Activated T-helper 1 cell treated with anti-CD3 and anti-CD28 coated beads, Interleukin-12 subunit alpha, Interleukin-12 subunit beta, Interleukin-2, Interleukin-4 antibody, amounts not matched to agents 30 ng/mL and 10 ng/mL and 1 ng/mL, durations not matched to agents 14 hours and 24 hours and 36 hours (primary cell): ENCODE measurements around the gene VSTM1. TPM values are rescaled to one million over a fixed set of nuclear protein-coding genes. Genes with fewer than 3 reads are reported as not detected.
"Not testable (repeated sequence)": the region's sequence is repeated elsewhere in the genome, so short reads cannot be mapped to it uniquely, and the experiment has no call there.

Source experiments
- DNase-seq: peaks from one replicate; pipeline ENCODE4 v3.0.0; 2021; ENCODE audit warnings: low spot score
- H3K27ac Mint-ChIP-seq: one replicate; pipeline ENCODE4 v1.8.0; 2021; ENCODE audit warnings: mild to moderate bottlenecking, mixed read lengths
- H3K27me3 Mint-ChIP-seq: one replicate; pipeline ENCODE4 v1.8.0; 2022; ENCODE audit warnings: mild to moderate bottlenecking, moderate library complexity, mixed read lengths; ENCODE audit not compliant: insufficient read depth
- H3K36me3 Mint-ChIP-seq: one replicate; pipeline ENCODE4 v1.8.0; 2021; ENCODE audit warnings: low read depth, mixed read lengths
- H3K4me1 Mint-ChIP-seq: one replicate; pipeline ENCODE4 v1.8.0; 2021; ENCODE audit warnings: low read depth, mixed read lengths
- H3K4me3 Mint-ChIP-seq: one replicate; pipeline ENCODE4 v1.8.0; 2021; ENCODE audit warnings: mild to moderate bottlenecking, moderate library complexity, mixed read lengths
- H3K9me3 Mint-ChIP-seq: one replicate; pipeline ENCODE4 v1.8.0; 2021; ENCODE audit warnings: mixed read lengths
- intact Hi-C: fragments of 100-400 bp; cut with micrococcal nuclease; formaldehyde crosslinking; loops from one replicate; pipeline ENCODE4 v1.15.1; 2024
- total RNA-seq: library from RNA; stranded (reverse); gene quantifications from 2 replicates; pipeline ENCODE4 v1.2.3, GENCODE V29; 2022

The VSTM1 gene
- total RNA-seq, result not detected in 2 replicates

- Mint-ChIP-seq H3K27me3 (peaks cover 5% of the 10 kb centered on the region), H3K36me3 (no peaks in the 10 kb centered on the region), H3K27ac (no peak within 1 kb of the TSS), H3K4me1 (no peaks in the 10 kb centered on the region), H3K9me3 (no peaks in the 10 kb centered on the region), H3K4me3 (no peak within 1 kb of the TSS)
- intact Hi-C loops, result no loop called here
- DNase-seq, result no peak
Observed at GRCh38 chr19:54063350-54064116, at the start of gene VSTM1. TSS of gene VSTM1 (minus strand) at chr19:54063897. CDS start at chr19:54063777, 120 bp downstream.

- no peak for DNase-seq
- no peaks in the 10 kb centered on the region for H3K27me3 Mint-ChIP-seq
- peaks cover 27% of the 10 kb centered on the region for H3K36me3 Mint-ChIP-seq
- H3K4me1 Mint-ChIP-seq, result peaks cover 11% of the 10 kb centered on the region
- no peaks in the 10 kb centered on the region for H3K9me3 Mint-ChIP-seq
- no peak overlapping the region for H3K27ac Mint-ChIP-seq
- no peak overlapping the region for H3K4me3 Mint-ChIP-seq
- intact Hi-C loops, result no loop called here
Observed at GRCh38 chr19:54109651-54110050, 46.0 kb upstream of the VSTM1 start.

GRCh38 chr19:54108496-54108895 lies 44.8 kb upstream of the VSTM1 start:
- H3K4me3 Mint-ChIP-seq, result no peak overlapping the region
- H3K27me3 Mint-ChIP-seq, result no peaks in the 10 kb centered on the region
- peaks cover 1% of the 10 kb centered on the region for H3K4me1 Mint-ChIP-seq
- no peaks in the 10 kb centered on the region for H3K9me3 Mint-ChIP-seq
- H3K36me3 Mint-ChIP-seq, result peaks cover 24% of the 10 kb centered on the region
- intact Hi-C loops, result no loop called here
- DNase-seq, result no peak
- H3K27ac Mint-ChIP-seq, result no peak overlapping the region

GRCh38 chr19:54107876-54108490 lies 44.3 kb upstream of the VSTM1 start:
- no peak overlapping the region for H3K27ac Mint-ChIP-seq
- peaks cover 5% of the 10 kb centered on the region for H3K4me1 Mint-ChIP-seq
- intact Hi-C loops, result no loop called here
- no peaks in the 10 kb centered on the region for H3K27me3 Mint-ChIP-seq
- no peak overlapping the region for H3K4me3 Mint-ChIP-seq
- no peak for DNase-seq
- peaks cover 24% of the 10 kb centered on the region for H3K36me3 Mint-ChIP-seq
- no peaks in the 10 kb centered on the region for H3K9me3 Mint-ChIP-seq

- Mint-ChIP-seq H3K4me1 (peaks cover 12% of the 10 kb centered on the region), H3K36me3 (peaks cover 21% of the 10 kb centered on the region), H3K9me3 (no peaks in the 10 kb centered on the region), H3K27me3 (no peaks in the 10 kb centered on the region), H3K27ac (peak overlapping the region; percentile 60), H3K4me3 (no peak overlapping the region)
- no peak for DNase-seq
- intact Hi-C loops, result no loop called here
Observed at GRCh38 chr19:54106716-54107115, 43.0 kb upstream of the VSTM1 start.

- H3K36me3 Mint-ChIP-seq, result peaks cover 19% of the 10 kb centered on the region
- no peaks in the 10 kb centered on the region for H3K27me3 Mint-ChIP-seq
- intact Hi-C loops, result no loop called here
- no peak for DNase-seq
- no peaks in the 10 kb centered on the region for H3K9me3 Mint-ChIP-seq
- peak overlapping the region; percentile 25 for H3K4me3 Mint-ChIP-seq
- H3K4me1 Mint-ChIP-seq, result peaks cover 17% of the 10 kb centered on the region
- no peak overlapping the region for H3K27ac Mint-ChIP-seq
Observed at GRCh38 chr19:54105796-54106195, 42.1 kb upstream of the VSTM1 start.

GRCh38 chr19:54104998-54105715 lies 41.5 kb upstream of the VSTM1 start:
- intact Hi-C loops, result loop anchor here (5.0 kb wide), 1 partner anchor 238 kb away; the partner anchor contains the start of gene MYADM
- DNase-seq, result no peak
- Mint-ChIP-seq H3K4me1 (peaks cover 17% of the 10 kb centered on the region), H3K4me3 (peak overlapping the region; percentile 99), H3K9me3 (no peaks in the 10 kb centered on the region), H3K36me3 (peaks cover 16% of the 10 kb centered on the region), H3K27ac (no peak overlapping the region), H3K27me3 (no peaks in the 10 kb centered on the region)

- Mint-ChIP-seq H3K9me3 (no peaks in the 10 kb centered on the region), H3K4me1 (peaks cover 17% of the 10 kb centered on the region), H3K27me3 (no peaks in the 10 kb centered on the region), H3K27ac (peak within 1 kb of the TSS; percentile 87), H3K4me3 (peak within 1 kb of the TSS; percentile 99), H3K36me3 (peaks cover 10% of the 10 kb centered on the region)
- peak; percentile 98 for DNase-seq
- intact Hi-C loops, result loop anchor here (1.0 to 5.0 kb wide), 7 partner anchors 13 to 582 kb away; partner anchors contain the start of genes CNOT3, LENG1, LENG8 and MYADM
Observed at GRCh38 chr19:54102421-54103169, 38.9 kb upstream of the VSTM1 start, which contains the start of gene NDUFA3. TSS of gene NDUFA3 (plus strand) at chr19:54102855. CDS start at chr19:54102879, 24 bp downstream.

- intact Hi-C loops, result loop anchor here (5.0 kb wide), 1 partner anchor 233 kb away; the partner anchor contains the start of gene MYADM
- Mint-ChIP-seq H3K4me3 (peak within 1 kb of the TSS; percentile 43), H3K36me3 (no peaks in the 10 kb centered on the region), H3K27me3 (peaks cover 2% of the 10 kb centered on the region), H3K9me3 (no peaks in the 10 kb centered on the region), H3K27ac (peak within 1 kb of the TSS; percentile 59), H3K4me1 (peaks cover 24% of the 10 kb centered on the region)
- no peak for DNase-seq
Observed at GRCh38 chr19:54100561-54100960, 36.9 kb upstream of the VSTM1 start, which contains the start of gene OSCAR. TSS of gene OSCAR (minus strand) at chr19:54100803. CDS start at chr19:54100792, 11 bp downstream.

- H3K27ac Mint-ChIP-seq, H3K27me3 Mint-ChIP-seq, DNase-seq, H3K36me3 Mint-ChIP-seq, H3K4me3 Mint-ChIP-seq, H3K9me3 Mint-ChIP-seq: not testable (repeated sequence)
- intact Hi-C loops, result loop anchor here (5.0 kb wide), 1 partner anchor 233 kb away; the partner anchor contains the start of gene MYADM
- H3K4me1 Mint-ChIP-seq, result peaks cover 24% of the 10 kb centered on the region
Observed at GRCh38 chr19:54099903-54100255, 36.2 kb upstream of the VSTM1 start.

GRCh38 chr19:54099190-54099902 lies 35.6 kb upstream of the VSTM1 start:
- DNase-seq, result no peak
- intact Hi-C loops, result no loop called here
- Mint-ChIP-seq H3K27ac (no peak overlapping the region), H3K27me3 (peaks cover 2% of the 10 kb centered on the region), H3K4me3 (no peak overlapping the region), H3K4me1 (peaks cover 24% of the 10 kb centered on the region), H3K36me3 (no peaks in the 10 kb centered on the region), H3K9me3 (no peaks in the 10 kb centered on the region)
